Hematopoietic multipotent progenitor cell (in vitro differentiated cells): ENCODE measurements around the gene MYOM3. TPM values are rescaled to one million over a fixed set of nuclear protein-coding genes. Genes with fewer than 3 reads are reported as not detected.
"Not testable (repeated sequence)": the region's sequence is repeated elsewhere in the genome, so short reads cannot be mapped to it uniquely, and the experiment has no call there.

Experiments
- DNase-seq, 3 donors: peaks; one replicate each; pipeline ENCODE4 v3.0.0-alpha.2; 2011 to 2015; ENCODE audit warnings: low read depth in 2 of 3, low spot score in 2 of 3
- total RNA-seq: library from RNA; depleted of rRNA; stranded (reverse); fragments of >200 nt; gene quantifications from one replicate; pipeline ENCODE4 v1.2.3, GENCODE V29; 2012

The MYOM3 gene
- total RNA-seq, 1 donor: not detected

DNA sequence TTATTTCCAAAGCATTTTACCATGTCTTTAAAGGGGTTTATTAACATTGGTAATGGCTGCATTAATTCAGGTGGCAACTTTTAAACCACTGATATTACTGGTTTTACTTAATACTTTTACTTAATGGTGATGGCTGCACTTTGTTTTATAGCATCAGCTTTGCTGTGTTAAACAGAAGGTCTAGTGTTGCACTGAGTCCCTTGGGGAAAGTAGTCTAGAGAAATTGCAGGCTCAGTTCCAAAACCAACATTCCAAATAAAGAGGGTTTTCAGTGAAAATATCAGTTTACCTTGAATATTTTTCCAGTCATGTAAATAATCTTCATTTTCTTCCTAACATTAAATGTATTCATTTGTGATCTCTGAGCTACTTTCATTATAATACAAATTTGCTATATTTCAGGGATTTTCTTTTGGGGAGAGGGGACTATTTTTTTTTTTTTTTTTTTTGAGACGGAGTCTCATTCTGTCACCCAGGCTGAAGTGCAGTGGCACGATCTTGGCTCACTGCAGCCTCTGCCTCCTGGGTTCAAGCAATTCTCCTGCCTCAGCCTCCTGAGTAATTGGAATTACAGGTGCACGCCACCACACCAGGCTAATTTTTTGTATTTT, 103.3 kb downstream of the MYOM3 start:
- not testable (repeated sequence) for DNase-seq

DNA sequence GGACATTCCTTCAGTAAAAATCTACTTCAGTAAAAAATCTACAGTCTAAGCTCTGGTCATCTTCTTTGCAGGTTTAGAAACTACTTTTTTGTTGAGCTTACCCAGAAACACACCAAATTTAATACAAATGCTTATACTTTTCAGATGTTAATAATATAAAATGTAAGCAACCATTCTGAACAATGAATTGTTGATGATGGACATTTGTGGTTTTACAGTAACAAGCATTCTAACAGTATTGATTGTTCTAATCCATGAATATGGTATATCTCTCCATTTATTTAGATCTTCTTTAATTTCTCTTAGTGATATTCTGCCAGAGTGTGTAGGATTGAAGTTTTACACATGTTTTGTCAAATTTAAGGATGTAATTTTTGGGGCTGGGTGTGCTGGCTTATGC, 104.9 kb downstream of the MYOM3 start:
- DNase-seq: no peak

Other genes with a start within 250 kb of the MYOM3 start
- 18.9 TPM for gene FUCA1, start 243.8 kb downstream of the MYOM3 start, total RNA-seq
- gene CNR2, start 198.8 kb downstream of the MYOM3 start, total RNA-seq: 1.3 TPM
- 121 TPM for gene PNRC2, start 152.3 kb downstream of the MYOM3 start, total RNA-seq
- 113 TPM for gene SRSF10, start 131.8 kb downstream of the MYOM3 start, total RNA-seq
- not detected for gene IL22RA1, start 31.0 kb upstream of the MYOM3 start, total RNA-seq
- under 0.01 TPM for gene IFNLR1, start 75.2 kb upstream of the MYOM3 start, total RNA-seq
- not detected for gene GRHL3, start 207.2 kb upstream of the MYOM3 start, total RNA-seq